GM12891 (cell line): ENCODE results near the gene SLC25A20.
A peak's percentile ranks its signal among the peaks of the same experiment; 100 is the strongest.

Experiments used
- DNase-seq: peaks from one replicate; pipeline ENCODE4 v3.0.0; 2011; ENCODE audit warnings: low spot score; ENCODE audit not compliant: insufficient read length
- FAIRE-seq: peaks from 2 replicates; lab custom pipeline; 2011; peaks lifted over from hg19 to GRCh38; lab: Jason Lieb, UNC
- PAX5 ChIP-seq: IDR thresholded peaks from 2 replicates; pipeline ENCODE4 v1.6.1; 2011; ENCODE audit warnings: low read length, moderate library complexity, mild to moderate bottlenecking; ENCODE audit not compliant: insufficient read depth, severe bottlenecking
- POLR2A ChIP-seq: IDR thresholded peaks from 2 replicates; pipeline ENCODE4 v1.6.1; 2011; ENCODE audit warnings: low read depth, low read length, control low read depth
- POLR2AphosphoS5 ChIP-seq: IDR thresholded peaks from 2 replicates; pipeline ENCODE4 v1.6.1; 2011; ENCODE audit warnings: low read depth, low read length, control low read depth
- POU2F2 ChIP-seq: IDR thresholded peaks from 2 replicates; pipeline ENCODE4 v1.6.1; 2011; ENCODE audit warnings: low read depth, mild to moderate bottlenecking, control low read depth, low read length, moderate library complexity
- SPI1 ChIP-seq: IDR thresholded peaks from 2 replicates; pipeline ENCODE4 v1.6.1; 2011; ENCODE audit warnings: low read depth, low read length, control low read depth
- TAF1 ChIP-seq: IDR thresholded peaks from 2 replicates; pipeline ENCODE4 v1.6.1; 2011; ENCODE audit warnings: low read depth, low read length, control low read depth

The SLC25A20 gene

DNA sequence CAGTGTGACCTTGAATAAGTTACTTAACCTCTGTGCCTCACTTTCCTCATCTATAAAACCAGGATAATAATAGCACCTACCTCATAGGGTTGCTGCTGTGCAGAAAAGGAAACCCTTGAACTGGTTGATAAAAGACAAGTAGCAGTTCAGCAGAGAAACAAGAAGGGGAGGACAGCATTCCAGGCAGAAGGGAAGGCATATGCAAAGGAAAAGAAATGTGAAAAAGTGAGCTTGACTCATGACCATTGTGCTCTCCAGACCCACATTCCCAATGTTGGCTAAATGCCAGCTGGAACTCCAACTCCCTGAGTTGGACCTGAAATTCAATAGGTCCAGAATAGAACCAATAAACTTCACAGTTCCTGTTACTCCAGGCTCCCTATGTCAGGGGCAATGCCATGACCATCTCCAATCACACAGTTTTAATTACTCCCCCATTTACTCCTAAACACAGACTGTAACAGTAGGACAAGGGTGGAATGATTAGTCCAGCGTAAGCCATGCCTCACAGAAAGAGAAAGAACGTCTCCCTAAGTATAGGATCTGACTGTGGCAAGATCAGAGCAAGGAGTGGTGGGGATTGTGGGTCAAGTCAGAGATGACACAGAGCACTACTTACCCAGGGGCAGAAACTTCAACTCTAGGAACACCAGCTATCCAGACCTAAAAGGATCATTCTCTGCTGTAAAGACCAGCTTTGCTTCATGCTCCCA lies 77.9 kb downstream of the SLC25A20 start:
- FAIRE-seq (peak; percentile 61), DNase-seq (no peak)
- TF ChIP-seq PAX5 (no peak), POLR2A (no peak), TAF1 (no peak), SPI1 (no peak), POU2F2 (no peak), POLR2AphosphoS5 (no peak)

GRCh38 chr3:48819234-48820221 lies 79.2 kb downstream of the SLC25A20 start:
- no peak for DNase-seq
- no peak for TF ChIP-seq POLR2AphosphoS5
- no peak for TF ChIP-seq POU2F2
- no peak for TF ChIP-seq SPI1
- no peak for FAIRE-seq

DNA sequence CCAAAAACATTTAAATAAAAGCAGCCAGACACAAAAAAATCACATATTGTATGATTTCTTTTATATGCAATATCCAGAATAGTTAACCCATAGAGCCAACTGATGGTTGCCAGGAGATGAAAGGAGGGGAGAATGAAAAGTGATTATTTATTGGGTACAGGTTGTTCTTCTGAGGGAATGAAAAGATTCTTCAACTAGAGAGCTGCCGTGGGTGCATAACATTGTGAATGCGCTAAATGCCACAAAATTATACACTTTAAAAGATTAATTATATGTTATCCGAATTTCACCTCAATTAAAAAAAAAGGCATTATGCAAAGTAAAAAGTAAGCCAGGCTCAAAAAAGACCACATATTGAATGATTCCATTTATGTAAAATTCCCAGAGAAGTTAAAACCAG lies 87.2 kb downstream of the SLC25A20 start:
- FAIRE-seq (no peak), DNase-seq (no peak)
- TF ChIP-seq TAF1 (no peak), PAX5 (no peak), POU2F2 (no peak), SPI1 (no peak), POLR2A (no peak), POLR2AphosphoS5 (no peak)
